ENCODE data around the gene EEA1. TPM values are rescaled to one million over a fixed set of nuclear protein-coding genes. Genes with fewer than 3 reads are reported as not detected.

EEA1 gene
- total and polyA plus RNA-seq, 2 donors (not counting 1 experiment from before 2014, with no cell fraction given), result 25.6 to 46.4 TPM

DNA sequence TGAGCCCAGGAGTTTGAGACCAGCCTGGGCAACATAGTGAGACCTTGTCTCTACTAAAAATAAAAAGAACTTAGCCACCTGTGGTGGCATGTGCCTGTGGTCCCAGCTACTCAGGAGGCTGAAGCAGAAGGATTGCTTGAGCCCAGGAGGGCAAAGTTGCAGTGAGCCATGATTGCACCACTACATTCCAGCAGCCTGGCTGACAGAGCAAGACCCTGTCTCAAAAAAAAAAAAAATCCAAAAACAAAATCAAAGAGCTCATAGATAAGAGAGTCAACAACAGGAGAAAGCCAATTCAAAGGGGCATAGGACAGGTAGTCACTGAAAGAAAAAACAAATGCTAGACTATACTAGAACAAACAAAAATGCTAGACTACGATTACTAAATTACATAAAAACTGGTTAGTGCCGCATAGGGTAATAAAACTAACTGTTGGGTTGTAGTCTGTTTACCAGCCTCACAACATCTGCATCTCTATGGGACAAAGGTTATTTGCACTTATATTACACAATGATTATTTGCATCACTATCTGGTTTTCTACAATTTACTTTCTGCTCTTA is 16.6 kb upstream of the EEA1 start:
- Histone ChIP-seq H3K4me2 (ENCODE audit: extremely low read depth, insufficient read depth, low read length) (no peak overlapping the region), H4K20me1 (ENCODE audit: control insufficient read depth, extremely low read depth, insufficient read depth, low read length) (no peaks in the 10 kb centered on the region), H2AFZ (ENCODE audit: low read length) (no peak overlapping the region), H3K27ac (ENCODE audit: insufficient read depth, low read length) (no peak overlapping the region), H3K4me3 (replicated peaks in 1 of 4; ENCODE audit: control extremely low read depth in 1 of 4, insufficient read depth in 1 of 4, low read depth in 3 of 4, low read length in 4 of 4) (no peak overlapping the region), H3K4me1 (ENCODE audit: control insufficient read depth, extremely low read depth, insufficient read depth, low read length) (peaks cover 8% of the 10 kb centered on the region), H3K36me3 (ENCODE audit: control insufficient read depth, insufficient read depth, low read length) (no peaks in the 10 kb centered on the region), H3K9me3 (ENCODE audit: control insufficient read depth, insufficient read depth, low read depth, low read length) (no peaks in the 10 kb centered on the region), H3K9ac (ENCODE audit: insufficient read depth, low read length) (no peak overlapping the region), H3K79me2 (ENCODE audit: control insufficient read depth, insufficient read depth, low read length) (no peaks in the 10 kb centered on the region), H3K27me3 (ENCODE audit: control insufficient read depth, insufficient read depth, low read length) (no peaks in the 10 kb centered on the region)
- no peak for DNase-seq (ENCODE audit: low read depth in 2 of 2)
- TF ChIP-seq EZH2 (IDR thresholded peaks at IDR 0.05; ENCODE audit: low read length, missing control alignments) (no peak), CTCF (conservative IDR thresholded peaks at IDR 0.05 in 1 of 2, IDR thresholded peaks at IDR 0.05 in 1 of 2; ENCODE audit: low read depth in 1 of 2, low read length in 2 of 2) (no peak)

- no peak overlapping the region for H3K27ac ChIP-seq (ENCODE audit: insufficient read depth, low read length)
- no peak for TF ChIP-seq CTCF (conservative IDR thresholded peaks at IDR 0.05 in 1 of 2, IDR thresholded peaks at IDR 0.05 in 1 of 2; ENCODE audit: low read depth in 1 of 2, low read length in 2 of 2)
- no peak for TF ChIP-seq EZH2 (IDR thresholded peaks at IDR 0.05; ENCODE audit: low read length, missing control alignments)
Measured at GRCh38 chr12:92943482-92944250, 14.6 kb upstream of the EEA1 start.

DNA sequence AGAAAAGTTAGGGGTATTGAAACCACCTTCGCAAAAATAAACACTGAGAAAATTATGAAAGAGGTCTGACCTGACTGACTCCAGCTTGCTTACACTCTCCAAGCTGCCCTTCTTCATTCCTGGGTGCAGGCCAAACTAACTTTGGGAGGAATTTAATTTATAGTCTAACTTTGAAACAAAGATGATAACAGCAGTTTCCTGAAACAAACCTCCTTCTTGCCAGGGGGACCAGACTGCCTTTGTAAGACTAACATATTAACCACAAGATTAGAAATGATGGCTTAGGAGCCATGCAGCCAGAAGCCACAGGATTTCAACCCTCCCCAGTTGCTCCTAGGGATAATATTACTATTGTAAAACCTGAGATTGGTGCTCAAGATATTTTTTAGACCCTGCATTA is 13.8 kb upstream of the EEA1 start:
- Histone ChIP-seq H3K27ac (ENCODE audit: insufficient read depth, low read length) (no peak overlapping the region), H3K4me2 (ENCODE audit: extremely low read depth, insufficient read depth, low read length) (peak overlapping the region; percentile 29), H3K4me1 (ENCODE audit: control insufficient read depth, extremely low read depth, insufficient read depth, low read length) (peaks cover 8% of the 10 kb centered on the region), H3K79me2 (ENCODE audit: control insufficient read depth, insufficient read depth, low read length) (no peaks in the 10 kb centered on the region), H3K4me3 (replicated peaks in 1 of 4; ENCODE audit: control extremely low read depth in 1 of 4, insufficient read depth in 1 of 4, low read depth in 3 of 4, low read length in 4 of 4) (no peak overlapping the region), H3K36me3 (ENCODE audit: control insufficient read depth, insufficient read depth, low read length) (no peaks in the 10 kb centered on the region), H3K9me3 (ENCODE audit: control insufficient read depth, insufficient read depth, low read depth, low read length) (no peaks in the 10 kb centered on the region), H2AFZ (ENCODE audit: low read length) (no peak overlapping the region), H3K9ac (ENCODE audit: insufficient read depth, low read length) (no peak overlapping the region), H4K20me1 (ENCODE audit: control insufficient read depth, extremely low read depth, insufficient read depth, low read length) (no peaks in the 10 kb centered on the region), H3K27me3 (ENCODE audit: control insufficient read depth, insufficient read depth, low read length) (no peaks in the 10 kb centered on the region)
- TF ChIP-seq EZH2 (IDR thresholded peaks at IDR 0.05; ENCODE audit: low read length, missing control alignments), result no peak
- no peak for TF ChIP-seq CTCF (conservative IDR thresholded peaks at IDR 0.05 in 1 of 2, IDR thresholded peaks at IDR 0.05 in 1 of 2; ENCODE audit: low read depth in 1 of 2, low read length in 2 of 2)
- DNase-seq (ENCODE audit: low read depth in 2 of 2), result peak; percentile 90 to 94

More at GRCh38 chr12:92943482-92944250, 14.6 kb upstream of the EEA1 start:
- no peaks in the 10 kb centered on the region for H3K79me2 ChIP-seq (ENCODE audit: control insufficient read depth, insufficient read depth, low read length)
- no peaks in the 10 kb centered on the region for H3K9me3 ChIP-seq (ENCODE audit: control insufficient read depth, insufficient read depth, low read depth, low read length)
- no peaks in the 10 kb centered on the region for H3K27me3 ChIP-seq (ENCODE audit: control insufficient read depth, insufficient read depth, low read length)
- no peak overlapping the region for H2AFZ ChIP-seq (ENCODE audit: low read length)
- no peak overlapping the region for H3K9ac ChIP-seq (ENCODE audit: insufficient read depth, low read length)
- no peaks in the 10 kb centered on the region for H3K36me3 ChIP-seq (ENCODE audit: control insufficient read depth, insufficient read depth, low read length)
- H3K4me1 ChIP-seq (ENCODE audit: control insufficient read depth, extremely low read depth, insufficient read depth, low read length), result peaks cover 8% of the 10 kb centered on the region
- no peak overlapping the region for H3K4me3 ChIP-seq (replicated peaks in 1 of 4; ENCODE audit: control extremely low read depth in 1 of 4, insufficient read depth in 1 of 4, low read depth in 3 of 4, low read length in 4 of 4)
- peak; percentile 60 to 75 for DNase-seq (ENCODE audit: low read depth in 2 of 2)
- peak overlapping the region; percentile 29 for H3K4me2 ChIP-seq (ENCODE audit: extremely low read depth, insufficient read depth, low read length)
- H4K20me1 ChIP-seq (ENCODE audit: control insufficient read depth, extremely low read depth, insufficient read depth, low read length), result no peaks in the 10 kb centered on the region
